HepG2 (cell line): ENCODE data around the gene NKAIN4. TPM values are rescaled to one million over a fixed set of nuclear protein-coding genes. Genes with fewer than 3 reads are reported as not detected.

ENCODE experiments used
- ADNP ChIP-seq: sonication (generic); formaldehyde crosslinking; IDR thresholded peaks from 2 replicates; pipeline ENCODE4 v1.4.0; 2020; ENCODE audit warnings: missing genetic modification reagents
- CENPBD1 ChIP-seq: sonication (generic); formaldehyde crosslinking; IDR thresholded peaks from 2 replicates; pipeline ENCODE4 v1.8.0; 2022; ENCODE audit warnings: missing genetic modification reagents, low read depth, mild to moderate bottlenecking, borderline replicate concordance
- DNMT3B ChIP-seq: conservative IDR thresholded peaks from 2 replicates; pipeline ENCODE4 v1.6.1; 2016; ENCODE audit warnings: missing biosample characterization, control low read depth
- EED ChIP-seq: sonication (generic); formaldehyde crosslinking; IDR thresholded peaks from 2 replicates; pipeline ENCODE4 v1.5.0; 2020; ENCODE audit warnings: mild to moderate bottlenecking, missing genetic modification reagents
- NRL ChIP-seq: sonication (generic); formaldehyde crosslinking; IDR thresholded peaks from 2 replicates; pipeline ENCODE4 v1.5.0; 2020; ENCODE audit warnings: missing genetic modification reagents, mild to moderate bottlenecking, moderate library complexity, borderline replicate concordance
- PAX8 ChIP-seq: sonication (generic); formaldehyde crosslinking; IDR thresholded peaks from 2 replicates; pipeline ENCODE4 v1.8.0; 2022; ENCODE audit warnings: mild to moderate bottlenecking, missing genetic modification reagents, borderline replicate concordance
- PCBP2 ChIP-seq: fragments of 200-400 bp; formaldehyde crosslinking; optimal IDR thresholded peaks from 2 replicates; pipeline ENCODE3; 2018; ENCODE audit warnings: low read length, low read depth; ENCODE audit not compliant: poor library complexity, severe bottlenecking
- PITX1 ChIP-seq: sonication (generic); formaldehyde crosslinking; IDR thresholded peaks from 2 replicates; pipeline ENCODE4 v1.5.1; 2020; ENCODE audit warnings: mild to moderate bottlenecking, missing genetic modification reagents
- RBAK ChIP-seq: sonication (generic); formaldehyde crosslinking; IDR thresholded peaks from 2 replicates; pipeline ENCODE4 v1.5.1; 2020; ENCODE audit warnings: mild to moderate bottlenecking, missing genetic modification reagents
- RCOR2 ChIP-seq: IDR thresholded peaks from 2 replicates; pipeline ENCODE4 v1.6.1; 2016; ENCODE audit warnings: missing biosample characterization, missing genetic modification reagents
- RERE ChIP-seq: IDR thresholded peaks from 2 replicates; pipeline ENCODE4 v1.6.1; 2016; ENCODE audit warnings: low read depth, missing genetic modification reagents, missing compliant biosample characterization
- SNAPC5 ChIP-seq: sonication (generic); formaldehyde crosslinking; IDR thresholded peaks from 2 replicates; pipeline ENCODE4 v1.8.1; 2023; ENCODE audit warnings: mild to moderate bottlenecking, missing genetic modification reagents, borderline replicate concordance
- SPEN ChIP-seq: sonication (generic); formaldehyde crosslinking; IDR thresholded peaks from 2 replicates; pipeline ENCODE4 v1.5.1; 2020; ENCODE audit warnings: low read depth, mild to moderate bottlenecking, missing genetic modification reagents
- TCF7 ChIP-seq: sonication (generic); IDR thresholded peaks from 2 replicates; pipeline ENCODE4 v1.6.1; 2016; ENCODE audit warnings: antibody characterized with exemption, low read depth
- ZBTB10 ChIP-seq: sonication (generic); formaldehyde crosslinking; IDR thresholded peaks from 2 replicates; pipeline ENCODE4 v1.4.0; 2020; ENCODE audit warnings: missing genetic modification reagents, borderline replicate concordance
- ZMAT5 ChIP-seq: sonication (generic); formaldehyde crosslinking; IDR thresholded peaks from 2 replicates; pipeline ENCODE4 v1.5.0; 2020; ENCODE audit warnings: mild to moderate bottlenecking, low read depth, missing genetic modification reagents, borderline replicate concordance
- ZNF260 ChIP-seq: sonication (generic); formaldehyde crosslinking; IDR thresholded peaks from 2 replicates; pipeline ENCODE4 v1.4.0; 2020; ENCODE audit warnings: missing genetic modification reagents, low read depth, mild to moderate bottlenecking, borderline replicate concordance
- ZNF326 ChIP-seq: sonication (generic); formaldehyde crosslinking; IDR thresholded peaks from 2 replicates; pipeline ENCODE4 v1.4.0; 2020; ENCODE audit warnings: missing genetic modification reagents, borderline replicate concordance
- ZNF709 ChIP-seq: sonication (generic); formaldehyde crosslinking; IDR thresholded peaks from 2 replicates; pipeline ENCODE4 v1.5.0; 2020; ENCODE audit warnings: mild to moderate bottlenecking, missing genetic modification reagents
- ZNF782 ChIP-seq: sonication (generic); formaldehyde crosslinking; IDR thresholded peaks from 2 replicates; pipeline ENCODE4 v1.4.0; 2020; ENCODE audit warnings: missing genetic modification reagents, mild to moderate bottlenecking, borderline replicate concordance
- polyA plus RNA-seq, 8 experiments: library from polyadenylated mRNA; depleted of rRNA in 3 of 8; stranded (reverse) in 7 of 8; unstranded in 1 of 8; fragments of >200 nt; fragmentation: Illumina TruSeq in 4 of 8; extraction: Trizol in 4 of 8; gene quantifications; 2 replicates each; pipeline versions ENCODE4 v1.2.1 to v1.2.3, GENCODE V29; 2011 to 2016; ENCODE audit warnings: low read depth in 4 of 8, missing spikeins in 1 of 8, mixed read lengths in 1 of 8; ENCODE audit not compliant: insufficient read depth in 1 of 8
- total RNA-seq, 5 experiments: library from RNA; depleted of rRNA; stranded (reverse); fragments of >200 nt; fragmentation: Illumina TruSeq; extraction: Trizol; gene quantifications; 2 replicates each; pipeline ENCODE4 v1.2.3, GENCODE V29; 2016; ENCODE audit warnings: low read depth in 1 of 5

Gene NKAIN4
- total and polyA plus RNA-seq, 2 of the 13 experiments (the other 11 are each of a cell fraction or from before 2014, with no cell fraction given), result not detected

- TF ChIP-seq RERE (CRISPR knock-in tag) (peak; percentile 22; the same call in 1 of the 2 replicates), RBAK (CRISPR knock-in tag) (no peak), PAX8 (CRISPR knock-in tag) (peak; percentile 94; the same call in 1 of the 2 replicates), ZNF326 (CRISPR knock-in tag) (no peak), TCF7 (no peak; the same call in 1 of the 2 replicates), EED (CRISPR knock-in tag) (peak; percentile 81), NRL (CRISPR knock-in tag) (peak; percentile 98), ADNP (CRISPR knock-in tag) (no peak), CENPBD1 (CRISPR knock-in tag) (peak; percentile 67; the same call in 1 of the 2 replicates), ZBTB10 (CRISPR knock-in tag) (peak; percentile 74), ZMAT5 (CRISPR knock-in tag) (no peak), ZNF782 (peak; percentile 99), ZNF260 (CRISPR knock-in tag) (peak; percentile 66; the same call in 1 of the 2 replicates), PCBP2 (no peak), RCOR2 (no peak), DNMT3B (CRISPR knock-in tag) (no peak), SPEN (CRISPR knock-in tag) (peak; percentile 98), ZNF709 (CRISPR knock-in tag) (peak; percentile 96), SNAPC5 (CRISPR knock-in tag) (0 out of 2 replicates have a peak, but pooled peaks have one; percentile 40), PITX1 (CRISPR knock-in tag) (peak; percentile 73)
Observed at GRCh38 chr20:63216041-63216848, 38.0 kb downstream of the NKAIN4 start, which contains the start of gene YTHDF1 (continued).
